Activated B cell treated with CpG ODN at 0.5 μM for 24 hours (primary cell): ENCODE data around the gene EPX. TPM values are rescaled to one million over a fixed set of nuclear protein-coding genes. Genes with fewer than 3 reads are reported as not detected.

ENCODE experiments used
- ATAC-seq: fragments of 200-7000 bp; cut with Tn5 transposase; one replicate; pipeline ENCODE4 v1.10.0; 2021; ENCODE audit warnings: low read depth, mild to moderate bottlenecking, moderate library complexity
- CTCF ChIA-PET: fragments of 350-600 bp; sonication (Branson Sonifier 250); formaldehyde crosslinking; loops from one replicate; lab custom pipeline; 2021; ENCODE audit warnings: antibody characterized with exemption; lab: Charles Lee
- POLR2A ChIA-PET: fragments of 350-600 bp; sonication (Branson Sonifier 250); formaldehyde crosslinking; loops from one replicate; lab custom pipeline; 2021; ENCODE audit warnings: antibody characterized with exemption; lab: Charles Lee
- DNase-seq: peaks from one replicate; pipeline ENCODE4 v3.0.0; 2022
- H3K27ac Mint-ChIP-seq: one replicate; pipeline ENCODE4 v1.8.0; 2020; ENCODE audit warnings: mixed read lengths
- H3K27me3 Mint-ChIP-seq: one replicate; pipeline ENCODE4 v1.8.0; 2021; ENCODE audit warnings: mixed read lengths
- H3K36me3 Mint-ChIP-seq: one replicate; pipeline ENCODE4 v1.8.0; 2021; ENCODE audit warnings: low read depth, mixed read lengths
- H3K4me1 Mint-ChIP-seq: one replicate; pipeline ENCODE4 v1.8.0; 2021; ENCODE audit warnings: mixed read lengths
- H3K4me3 Mint-ChIP-seq: one replicate; pipeline ENCODE4 v1.8.0; 2020; ENCODE audit warnings: mild to moderate bottlenecking, mixed read lengths
- H3K9me3 Mint-ChIP-seq: one replicate; pipeline ENCODE4 v1.8.0; 2020; ENCODE audit warnings: mixed read lengths
- intact Hi-C: fragments of 100-400 bp; cut with micrococcal nuclease; formaldehyde crosslinking; loops from one replicate; pipeline ENCODE4 v1.15.1; 2024
- total RNA-seq: library from RNA; stranded (reverse); gene quantifications from 2 replicates; pipeline ENCODE4 v1.2.3, GENCODE V29; 2022
- TF ChIP-seq, protein P1 (sequence below): fragments of 200-600 bp; IDR thresholded peaks from one replicate; pipeline ENCODE4 v1.8.0; 2022; ENCODE audit warnings: antibody characterized with exemption, mild to moderate bottlenecking

EPX gene
- total RNA-seq, 1 donor from 2014 or later = not detected

DNA sequence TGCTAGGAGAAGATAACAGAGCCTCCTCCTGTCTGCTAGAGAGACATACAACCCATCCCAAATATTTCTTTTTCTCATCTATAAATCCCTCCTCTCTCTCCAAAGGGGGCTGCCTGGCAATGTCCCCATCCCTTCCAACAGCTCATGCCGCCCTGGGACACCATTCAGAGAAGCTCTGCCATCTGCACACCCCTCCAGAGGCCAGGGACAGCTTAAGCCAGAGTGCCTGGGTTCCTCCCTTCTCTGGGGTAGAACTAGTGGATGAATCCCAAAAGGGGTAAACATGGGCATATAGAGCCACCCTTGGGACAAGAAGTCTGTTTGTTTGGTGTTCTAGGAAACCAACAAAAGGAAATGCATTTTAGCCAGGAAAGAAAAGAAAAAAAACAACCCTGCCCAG lies 43.3 kb downstream of the EPX start:
- no peaks in the 10 kb centered on the region for H3K36me3 Mint-ChIP-seq
- H3K27me3 Mint-ChIP-seq = peaks cover 14% of the 10 kb centered on the region
- H3K9me3 Mint-ChIP-seq = no peaks in the 10 kb centered on the region
- intact Hi-C loops = no loop called here
- POLR2A ChIA-PET = interaction anchor here (0.6 to 1.0 kb wide), 4 partner anchors 17 to 146 kb away, joined by 3 read pairs; partner anchors contain the start of gene MKS1
- H3K27ac Mint-ChIP-seq = no peak overlapping the region
- CTCF ChIA-PET = interaction anchor here (1.1 to 1.9 kb wide), 2 partner anchors 14 to 36 kb away, joined by 4 to 8 read pairs; no protein-coding TSS in a partner anchor
- H3K4me1 Mint-ChIP-seq = peaks cover 30% of the 10 kb centered on the region
- TF ChIP-seq, protein P1, sequence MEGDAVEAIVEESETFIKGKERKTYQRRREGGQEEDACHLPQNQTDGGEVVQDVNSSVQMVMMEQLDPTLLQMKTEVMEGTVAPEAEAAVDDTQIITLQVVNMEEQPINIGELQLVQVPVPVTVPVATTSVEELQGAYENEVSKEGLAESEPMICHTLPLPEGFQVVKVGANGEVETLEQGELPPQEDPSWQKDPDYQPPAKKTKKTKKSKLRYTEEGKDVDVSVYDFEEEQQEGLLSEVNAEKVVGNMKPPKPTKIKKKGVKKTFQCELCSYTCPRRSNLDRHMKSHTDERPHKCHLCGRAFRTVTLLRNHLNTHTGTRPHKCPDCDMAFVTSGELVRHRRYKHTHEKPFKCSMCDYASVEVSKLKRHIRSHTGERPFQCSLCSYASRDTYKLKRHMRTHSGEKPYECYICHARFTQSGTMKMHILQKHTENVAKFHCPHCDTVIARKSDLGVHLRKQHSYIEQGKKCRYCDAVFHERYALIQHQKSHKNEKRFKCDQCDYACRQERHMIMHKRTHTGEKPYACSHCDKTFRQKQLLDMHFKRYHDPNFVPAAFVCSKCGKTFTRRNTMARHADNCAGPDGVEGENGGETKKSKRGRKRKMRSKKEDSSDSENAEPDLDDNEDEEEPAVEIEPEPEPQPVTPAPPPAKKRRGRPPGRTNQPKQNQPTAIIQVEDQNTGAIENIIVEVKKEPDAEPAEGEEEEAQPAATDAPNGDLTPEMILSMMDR = no peak
- no peak for ATAC-seq
- no peak overlapping the region for H3K4me3 Mint-ChIP-seq
- DNase-seq = no peak

DNA sequence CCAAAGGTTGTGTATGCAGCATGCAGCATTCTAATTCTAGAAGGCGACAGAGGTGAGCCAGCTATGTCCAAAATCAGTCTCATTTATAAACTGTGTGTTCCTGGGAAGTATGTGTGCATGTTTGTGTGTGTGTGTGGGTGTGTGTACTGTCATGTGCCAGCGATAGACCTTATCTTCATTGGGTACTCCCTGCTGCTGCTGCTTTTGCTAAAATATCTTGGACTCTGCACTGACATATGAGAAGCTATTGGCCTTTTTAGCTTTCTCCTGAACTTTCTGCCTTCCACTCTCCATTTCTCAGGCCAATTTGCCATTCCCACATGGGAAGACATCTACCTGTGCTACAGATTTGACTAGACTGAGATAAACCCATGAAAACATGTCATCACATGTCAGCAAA lies 43.9 kb downstream of the EPX start:
- Mint-ChIP-seq H3K27ac (no peak overlapping the region), H3K27me3 (peaks cover 17% of the 10 kb centered on the region), H3K36me3 (no peaks in the 10 kb centered on the region), H3K4me3 (no peak overlapping the region), H3K4me1 (peaks cover 29% of the 10 kb centered on the region), H3K9me3 (no peaks in the 10 kb centered on the region)
- TF ChIP-seq, protein P1 = no peak
- intact Hi-C loops = no loop called here
- POLR2A ChIA-PET = interaction anchor here (0.6 kb wide), 1 partner anchor 146 kb away, joined by 3 read pairs; no protein-coding TSS in a partner anchor
- ATAC-seq (no peak), DNase-seq (no peak)
- CTCF ChIA-PET = interaction anchor here (1.1 to 1.9 kb wide), 2 partner anchors 13 to 36 kb away, joined by 4 to 8 read pairs; no protein-coding TSS in a partner anchor

DNA sequence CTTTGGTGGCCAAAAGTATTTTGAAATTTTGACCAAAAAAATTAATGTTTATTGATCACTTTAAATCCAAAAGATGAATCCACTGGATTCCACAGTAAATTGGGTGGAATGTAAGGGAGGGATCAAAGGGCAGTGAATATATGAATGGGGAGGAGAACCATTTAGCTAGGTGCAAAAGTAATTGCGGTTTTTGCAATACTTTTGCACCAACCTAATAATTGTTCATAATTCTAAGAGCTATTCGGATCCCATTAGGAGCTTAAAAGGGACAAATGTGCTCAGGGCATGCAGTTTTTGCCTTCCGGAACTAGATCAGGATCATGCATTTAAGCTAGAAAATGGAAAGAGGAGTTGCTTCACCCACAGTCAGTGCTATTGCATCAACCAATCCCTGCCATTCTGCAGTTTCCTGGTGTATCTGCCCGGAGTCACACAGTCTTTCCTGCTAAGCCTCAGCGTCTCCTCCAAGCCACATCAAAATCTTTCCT lies 45.7 kb downstream of the EPX start, which contains the start of gene LPO:
LPO (plus strand) TSS at position 438 of the 488 bp plus-strand sequence. CDS start 4,396 bp downstream, outside the sequence.
- Mint-ChIP-seq H3K4me3 (no peak within 1 kb of the TSS), H3K4me1 (peaks cover 11% of the 10 kb centered on the region), H3K27ac (no peak within 1 kb of the TSS), H3K9me3 (no peaks in the 10 kb centered on the region), H3K27me3 (peaks cover 29% of the 10 kb centered on the region), H3K36me3 (no peaks in the 10 kb centered on the region)
- DNase-seq = no peak
- intact Hi-C loops = no loop called here
- ChIA-PET CTCF (no interaction called here), POLR2A (interaction anchor here (0.9 kb wide), 1 partner anchor 19 kb away, joined by 3 read pairs; the partner anchor contains the start of gene MKS1)
- ATAC-seq = no peak
- TF ChIP-seq, protein P1 = no peak

DNA sequence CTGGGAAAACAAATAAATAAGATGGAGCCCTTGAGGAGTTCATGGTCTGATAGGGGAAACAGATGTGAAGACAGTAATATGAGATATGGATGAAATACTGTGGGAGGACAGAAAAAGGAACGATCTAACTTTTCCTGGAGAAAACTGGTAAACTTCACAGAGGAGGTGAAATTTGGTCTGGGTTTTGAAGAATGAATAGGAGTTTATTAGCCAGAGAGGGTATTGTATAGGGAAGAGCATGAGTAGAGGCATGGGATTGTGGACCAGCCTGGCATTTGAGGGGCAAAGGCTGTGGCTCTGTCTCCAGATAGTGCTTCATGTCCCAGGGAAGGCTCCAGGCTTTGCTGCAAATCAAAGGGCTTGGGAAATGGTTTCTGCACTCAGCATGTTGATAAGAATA lies 47.5 kb downstream of the EPX start:
- no peak overlapping the region for H3K4me3 Mint-ChIP-seq
- CTCF ChIA-PET = no interaction called here
- DNase-seq (no peak), ATAC-seq (no peak)
- TF ChIP-seq, protein P1 = no peak
- intact Hi-C loops = no loop called here
- H3K27me3 Mint-ChIP-seq = peaks cover 37% of the 10 kb centered on the region
- POLR2A ChIA-PET = no interaction called here
- no peak overlapping the region for H3K27ac Mint-ChIP-seq
- no peaks in the 10 kb centered on the region for H3K9me3 Mint-ChIP-seq
- no peaks in the 10 kb centered on the region for H3K4me1 Mint-ChIP-seq
- no peaks in the 10 kb centered on the region for H3K36me3 Mint-ChIP-seq

DNA sequence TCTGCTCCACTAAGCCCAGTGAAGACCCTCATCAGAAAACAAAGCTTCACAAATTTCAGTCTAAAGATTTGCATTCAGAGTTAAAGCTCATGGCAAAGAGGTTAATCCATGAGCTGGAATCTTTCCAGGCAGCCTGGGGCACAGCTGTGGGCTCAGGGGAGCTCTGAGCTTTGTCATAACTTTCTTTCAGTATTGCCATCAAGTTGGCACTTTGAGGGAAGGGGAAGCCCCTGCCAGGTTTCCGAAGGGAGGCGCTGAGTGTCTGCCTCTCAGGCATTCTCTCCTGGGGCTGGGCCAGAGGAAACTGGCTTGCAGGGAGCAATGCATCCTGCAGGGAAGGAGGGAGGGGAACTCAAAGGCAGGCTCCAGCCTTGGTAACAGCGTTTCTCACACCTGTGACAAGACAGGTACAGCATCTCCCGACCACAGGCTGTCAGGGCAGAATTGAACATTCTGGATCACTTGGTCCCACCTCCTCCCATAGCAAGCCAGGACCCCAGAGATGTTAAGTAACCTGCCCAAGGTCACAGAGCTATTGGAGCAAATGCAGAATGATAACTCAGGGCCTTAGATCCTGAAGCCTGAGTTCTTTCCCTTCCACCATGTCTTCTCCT lies 49.8 kb downstream of the EPX start:
- TF ChIP-seq, protein P1 = no peak
- no peaks in the 10 kb centered on the region for H3K36me3 Mint-ChIP-seq
- no peak overlapping the region for H3K4me3 Mint-ChIP-seq
- ATAC-seq (no peak), DNase-seq (no peak)
- CTCF ChIA-PET = interaction anchor here (0.9 to 1.6 kb wide), 3 partner anchors 11 to 42 kb away, joined by 3 to 4 read pairs (median 4); no protein-coding TSS in a partner anchor
- no peaks in the 10 kb centered on the region for H3K4me1 Mint-ChIP-seq
- POLR2A ChIA-PET = interaction anchor here (0.6 kb wide), 1 partner anchor 281 kb away, joined by 6 read pairs; no protein-coding TSS in a partner anchor
- no peaks in the 10 kb centered on the region for H3K9me3 Mint-ChIP-seq
- H3K27me3 Mint-ChIP-seq = peaks cover 42% of the 10 kb centered on the region
- intact Hi-C loops = no loop called here
- no peak overlapping the region for H3K27ac Mint-ChIP-seq
